Upper lobe of left lung (tissue), 6 donors: ENCODE data around the gene CEACAM5. TPM values are rescaled to one million over a fixed set of nuclear protein-coding genes. Genes with fewer than 3 reads are reported as not detected.

ENCODE experiments used
- ATAC-seq, 2 donors: fragments of 200-7000 bp; cut with Tn5 transposase; one replicate each; pipeline ENCODE4 v1.9.1; 2022; ENCODE audit warnings: mild to moderate bottlenecking in 2 of 2, moderate library complexity in 2 of 2; ENCODE audit not compliant: low FRiP score in 2 of 2
- DNase-seq, 2 donors: peaks; one replicate each; pipeline ENCODE4 v3.0.0-alpha.2; 2019 to 2020
- H3K27ac ChIP-seq, 4 donors: fragments of 200-600 bp; sonication (generic); one replicate each; pipeline ENCODE4 v1.5.1; 2016 to 2019
- H3K27me3 ChIP-seq, 4 donors: fragments of 200-600 bp; sonication (generic); one replicate each; pipeline ENCODE4 v1.5.1; 2017 to 2019
- H3K36me3 ChIP-seq, 4 donors: fragments of 200-600 bp; sonication (generic); one replicate each; pipeline ENCODE4 v1.5.1; 2016 to 2019
- H3K4me1 ChIP-seq, 4 donors: fragments of 200-600 bp; sonication (generic); one replicate each; pipeline ENCODE4 v1.5.1; 2018 to 2019
- H3K4me3 ChIP-seq, 4 donors: fragments of 200-600 bp; sonication (generic); one replicate each; pipeline ENCODE4 v1.5.1; 2017 to 2019; ENCODE audit warnings: mild to moderate bottlenecking in 2 of 4, moderate library complexity in 1 of 4
- H3K9me3 ChIP-seq, 4 donors: fragments of 200-600 bp; sonication (generic); one replicate each; pipeline ENCODE4 v1.5.1; 2018 to 2019
- EP300 ChIP-seq, 4 donors: sonication (generic); formaldehyde crosslinking; IDR thresholded peaks; one replicate each; pipeline ENCODE4 v1.5.1; 2017; ENCODE audit warnings: antibody characterized with exemption in 4 of 4, control low read depth in 2 of 4
- POLR2A ChIP-seq, 4 donors: fragments of 450-650 bp; IDR thresholded peaks; one replicate each; pipeline ENCODE4 v1.5.1; 2016 to 2017; ENCODE audit warnings: antibody characterized with exemption in 4 of 4, mild to moderate bottlenecking in 2 of 4
- POLR2AphosphoS5 ChIP-seq, 2 donors: sonication (generic); formaldehyde crosslinking; IDR thresholded peaks; one replicate each; pipeline ENCODE4 v1.5.1; 2017; ENCODE audit warnings: antibody characterized with exemption in 2 of 2
- WGBS, 2 donors: methylation state at CpG; one replicate each; pipeline ENCODE4 v1.1.5; 2017 to 2018; 5-methylcytosine and 5-hydroxymethylcytosine counted together
- total RNA-seq, 6 donors: library from RNA; depleted of rRNA in 4 of 6; stranded (reverse); fragments of >200 nt in 4 of 6; gene quantifications; one replicate each; pipeline versions ENCODE4 v1.1.0 to v1.2.1, GENCODE V29; 2016 to 2021
- TF ChIP-seq, protein P1 (sequence below), 6 experiments: fragments of 450-650 bp in 4 of 6; fragments of 200-600 bp in 2 of 6; sonication (generic) in 2 of 6; IDR thresholded peaks; one replicate each; pipeline ENCODE4 v1.5.1; 2016 to 2019; ENCODE audit warnings: antibody characterized with exemption in 6 of 6
- donor health status: DM: no; HTN: no; CAD: no; lungs with moderate emphysema.
- donor health status: DM: no; HTN: yes; CAD: no; lungs with severe emphysema.

CEACAM5 gene
- total RNA-seq, 6 donors from 2014 or later, result 5.5 to 55.2 (median 23.8) TPM

DNA sequence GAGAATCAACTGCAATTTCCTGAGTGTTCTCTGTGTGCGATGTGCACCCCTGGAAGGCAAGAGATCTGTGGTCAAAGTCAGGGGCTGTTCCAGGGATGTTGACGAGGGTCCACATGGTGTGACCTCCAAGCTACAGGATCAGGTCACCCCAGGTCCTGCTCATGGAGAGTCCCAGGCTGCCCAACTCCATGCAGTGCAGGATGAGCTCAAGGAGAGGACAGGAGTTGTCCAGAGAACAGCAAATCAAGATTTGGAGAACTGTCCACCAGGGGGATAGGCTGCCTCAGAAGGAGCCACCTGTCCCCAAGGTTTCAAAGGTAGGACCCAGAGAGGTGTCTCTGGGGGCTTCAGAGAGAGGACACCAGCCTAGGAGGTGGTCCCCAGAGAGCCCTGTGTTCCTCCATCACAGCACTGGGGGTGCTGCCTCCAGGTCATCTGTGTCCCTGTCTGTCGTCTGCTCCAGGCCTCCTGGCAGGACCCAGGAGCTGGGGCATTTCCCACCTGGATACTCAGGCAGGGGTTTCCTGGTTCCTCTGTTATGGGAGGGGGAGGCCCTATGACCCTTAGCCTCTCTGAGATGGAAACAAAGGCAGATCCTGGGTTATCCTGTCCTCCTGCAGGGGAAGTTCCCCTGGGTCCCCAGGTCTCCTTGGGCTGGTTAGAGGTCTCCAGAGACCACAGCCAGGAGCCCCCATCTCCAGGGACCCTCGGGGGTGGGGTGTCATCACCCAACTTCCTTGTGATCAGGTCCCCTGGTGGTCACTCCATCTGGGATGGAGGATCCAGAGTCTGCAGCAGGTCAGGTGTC is 18.2 kb upstream of the CEACAM5 start:
- TF ChIP-seq EP300 (IDR thresholded peaks at IDR 0.05) (no peak), POLR2AphosphoS5 (IDR thresholded peaks at IDR 0.05) (no peak), POLR2A (IDR thresholded peaks at IDR 0.05) (no peak)
- TF ChIP-seq, protein P1, sequence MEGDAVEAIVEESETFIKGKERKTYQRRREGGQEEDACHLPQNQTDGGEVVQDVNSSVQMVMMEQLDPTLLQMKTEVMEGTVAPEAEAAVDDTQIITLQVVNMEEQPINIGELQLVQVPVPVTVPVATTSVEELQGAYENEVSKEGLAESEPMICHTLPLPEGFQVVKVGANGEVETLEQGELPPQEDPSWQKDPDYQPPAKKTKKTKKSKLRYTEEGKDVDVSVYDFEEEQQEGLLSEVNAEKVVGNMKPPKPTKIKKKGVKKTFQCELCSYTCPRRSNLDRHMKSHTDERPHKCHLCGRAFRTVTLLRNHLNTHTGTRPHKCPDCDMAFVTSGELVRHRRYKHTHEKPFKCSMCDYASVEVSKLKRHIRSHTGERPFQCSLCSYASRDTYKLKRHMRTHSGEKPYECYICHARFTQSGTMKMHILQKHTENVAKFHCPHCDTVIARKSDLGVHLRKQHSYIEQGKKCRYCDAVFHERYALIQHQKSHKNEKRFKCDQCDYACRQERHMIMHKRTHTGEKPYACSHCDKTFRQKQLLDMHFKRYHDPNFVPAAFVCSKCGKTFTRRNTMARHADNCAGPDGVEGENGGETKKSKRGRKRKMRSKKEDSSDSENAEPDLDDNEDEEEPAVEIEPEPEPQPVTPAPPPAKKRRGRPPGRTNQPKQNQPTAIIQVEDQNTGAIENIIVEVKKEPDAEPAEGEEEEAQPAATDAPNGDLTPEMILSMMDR (IDR thresholded peaks at IDR 0.05), result no peak
- DNase-seq (no peak), ATAC-seq (no peak)
- H3K4me3 ChIP-seq, result no peak overlapping the region
- H3K4me1 ChIP-seq, result no peaks in the 10 kb centered on the region
- no peaks in the 10 kb centered on the region for H3K9me3 ChIP-seq
- no peak overlapping the region for H3K27ac ChIP-seq
- no peaks in the 10 kb centered on the region for H3K27me3 ChIP-seq
- no peaks in the 10 kb centered on the region for H3K36me3 ChIP-seq
- 62 to 86% methylated on average over 2 to 4 of the region's 4 CpGs for WGBS, 2 donors

- TF ChIP-seq EP300 (IDR thresholded peaks at IDR 0.05) (no peak), POLR2A (IDR thresholded peaks at IDR 0.05) (no peak), POLR2AphosphoS5 (IDR thresholded peaks at IDR 0.05) (no peak)
- TF ChIP-seq, protein P1 (IDR thresholded peaks at IDR 0.05), result no peak
- Histone ChIP-seq H3K27me3 (no peaks in the 10 kb centered on the region), H3K4me3 (no peak overlapping the region), H3K27ac (no peak overlapping the region), H3K4me1 (no peaks in the 10 kb centered on the region), H3K9me3 (no peaks in the 10 kb centered on the region), H3K36me3 (no peaks in the 10 kb centered on the region)
- ATAC-seq (no peak), DNase-seq (no peak)
- WGBS, 2 donors, result 64 to 80% methylated on average over 1 to 3 of the region's 3 CpGs
Observed at GRCh38 chr19:41690801-41691065, 17.7 kb upstream of the CEACAM5 start.

- H3K27me3 ChIP-seq, result no peaks in the 10 kb centered on the region
- WGBS, 2 donors, result 34 to 37% methylated on average over 20 of the region's 20 CpGs
- H3K4me1 ChIP-seq, result no peaks in the 10 kb centered on the region
- ATAC-seq, result no peak
- H3K27ac ChIP-seq, result no peak overlapping the region
- H3K9me3 ChIP-seq, result no peaks in the 10 kb centered on the region
- H3K36me3 ChIP-seq, result no peaks in the 10 kb centered on the region
- peak in 1 of 2 donors; percentile 63 for DNase-seq
- TF ChIP-seq, protein P1 (IDR thresholded peaks at IDR 0.05), result peak; percentile 25 to 61 (median 50)
- no peak for TF ChIP-seq EP300 (IDR thresholded peaks at IDR 0.05)
- no peak overlapping the region for H3K4me3 ChIP-seq
Observed at GRCh38 chr19:41691268-41691970, 17.0 kb upstream of the CEACAM5 start.

GRCh38 chr19:41694196-41694595 is 14.2 kb upstream of the CEACAM5 start:
- 73 to 75% methylated on average over 1 of the region's 1 CpG for WGBS, 2 donors
- no peak overlapping the region for H3K27ac ChIP-seq
- DNase-seq (no peak), ATAC-seq (no peak)
- TF ChIP-seq POLR2A (IDR thresholded peaks at IDR 0.05) (no peak), POLR2AphosphoS5 (IDR thresholded peaks at IDR 0.05) (no peak), EP300 (IDR thresholded peaks at IDR 0.05) (no peak)
- TF ChIP-seq, protein P1 (IDR thresholded peaks at IDR 0.05), result no peak
- H3K4me1 ChIP-seq, result peaks cover 0 to 4% (median 2%) of the 10 kb centered on the region in 4 donors
- no peak overlapping the region for H3K4me3 ChIP-seq
- no peaks in the 10 kb centered on the region for H3K27me3 ChIP-seq
- H3K9me3 ChIP-seq, result no peaks in the 10 kb centered on the region
- H3K36me3 ChIP-seq, result no peaks in the 10 kb centered on the region
